HFF-Myc (cell line): ENCODE data around the gene GPR155.
"Not testable (repeated sequence)": the region's sequence is repeated elsewhere in the genome, so short reads cannot be mapped to it uniquely, and the experiment has no call there.

Experiments used
- DNase-seq: peaks from one replicate; pipeline ENCODE4 v3.0.0-alpha.2; 2011; ENCODE audit warnings: low read depth; ENCODE audit errors: extremely low read depth
- H3K4me3 ChIP-seq: replicated peaks from 2 replicates; pipeline ENCODE4 v1.5.1; 2011; ENCODE audit warnings: low read depth, mild to moderate bottlenecking, control low read depth, low read length
- TF ChIP-seq, protein P1 (sequence below): IDR thresholded peaks from 2 replicates; pipeline ENCODE4 v1.5.1; 2012; ENCODE audit warnings: mild to moderate bottlenecking, low read depth, low read length, control low read depth; ENCODE audit errors: missing control alignments

Gene GPR155

GRCh38 chr2:174395284-174395968 lies 91.4 kb downstream of the GPR155 start, which contains the start of gene SCRN3:
SCRN3 (plus strand) TSS chr2:174395730; CDS start chr2:174398284, 2,554 bp downstream.
- H3K4me3 ChIP-seq: peak within 1 kb of the TSS; percentile 92
- TF ChIP-seq, protein P1, sequence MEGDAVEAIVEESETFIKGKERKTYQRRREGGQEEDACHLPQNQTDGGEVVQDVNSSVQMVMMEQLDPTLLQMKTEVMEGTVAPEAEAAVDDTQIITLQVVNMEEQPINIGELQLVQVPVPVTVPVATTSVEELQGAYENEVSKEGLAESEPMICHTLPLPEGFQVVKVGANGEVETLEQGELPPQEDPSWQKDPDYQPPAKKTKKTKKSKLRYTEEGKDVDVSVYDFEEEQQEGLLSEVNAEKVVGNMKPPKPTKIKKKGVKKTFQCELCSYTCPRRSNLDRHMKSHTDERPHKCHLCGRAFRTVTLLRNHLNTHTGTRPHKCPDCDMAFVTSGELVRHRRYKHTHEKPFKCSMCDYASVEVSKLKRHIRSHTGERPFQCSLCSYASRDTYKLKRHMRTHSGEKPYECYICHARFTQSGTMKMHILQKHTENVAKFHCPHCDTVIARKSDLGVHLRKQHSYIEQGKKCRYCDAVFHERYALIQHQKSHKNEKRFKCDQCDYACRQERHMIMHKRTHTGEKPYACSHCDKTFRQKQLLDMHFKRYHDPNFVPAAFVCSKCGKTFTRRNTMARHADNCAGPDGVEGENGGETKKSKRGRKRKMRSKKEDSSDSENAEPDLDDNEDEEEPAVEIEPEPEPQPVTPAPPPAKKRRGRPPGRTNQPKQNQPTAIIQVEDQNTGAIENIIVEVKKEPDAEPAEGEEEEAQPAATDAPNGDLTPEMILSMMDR: no peak
- DNase-seq: peak; percentile 31

DNA sequence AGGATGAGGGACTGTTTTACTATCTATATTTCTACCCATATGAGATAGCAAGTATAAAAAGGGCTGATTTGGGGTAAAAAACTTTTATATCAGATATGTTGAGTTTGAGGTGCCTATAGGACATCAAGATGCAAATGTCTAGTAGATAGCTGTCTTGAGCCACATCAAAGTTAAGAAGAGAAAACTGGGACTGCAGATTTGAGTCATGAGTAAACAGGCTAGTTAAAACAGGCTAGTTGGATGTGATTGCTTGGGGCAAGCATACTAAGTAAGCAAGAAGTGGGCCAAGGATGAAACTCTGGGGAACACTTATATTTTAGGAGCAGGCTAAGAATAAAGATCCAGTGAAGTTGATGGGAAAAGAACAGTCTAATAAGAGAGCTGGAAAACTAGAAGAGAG lies 94.1 kb downstream of the GPR155 start:
- no peak overlapping the region for H3K4me3 ChIP-seq
- TF ChIP-seq, protein P1: no peak
- no peak for DNase-seq

GRCh38 chr2:174390303-174390702 lies 96.5 kb downstream of the GPR155 start:
- H3K4me3 ChIP-seq, DNase-seq: not testable (repeated sequence)

- DNase-seq: no peak
- TF ChIP-seq, protein P1: no peak
- no peak overlapping the region for H3K4me3 ChIP-seq
These were observed 97.3 kb downstream of the GPR155 start for GRCh38 chr2:174389542-174389941.

DNA sequence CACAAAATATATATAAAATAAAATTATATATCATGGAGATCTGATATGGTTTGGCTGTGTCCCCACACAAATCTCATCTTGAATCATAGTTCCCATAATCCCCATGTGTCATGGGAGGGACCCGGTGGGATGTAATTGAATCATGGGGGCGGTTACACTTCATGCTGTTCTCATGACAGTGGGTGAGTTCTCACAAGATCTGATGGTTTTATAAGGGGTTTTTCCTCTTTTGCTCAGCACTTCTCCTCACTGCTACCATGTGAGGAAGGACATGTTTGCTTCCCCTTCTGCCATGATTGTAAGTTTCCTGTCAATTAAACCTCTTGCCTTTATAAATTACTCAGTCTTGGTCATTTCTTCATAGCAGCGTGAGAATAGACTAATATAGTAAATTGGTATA lies 98.1 kb downstream of the GPR155 start:
- DNase-seq, H3K4me3 ChIP-seq: not testable (repeated sequence)

GRCh38 chr2:174385201-174385600 lies 101.6 kb downstream of the GPR155 start:
- TF ChIP-seq, protein P1: no peak
- H3K4me3 ChIP-seq: no peak overlapping the region
- no peak for DNase-seq

GRCh38 chr2:174383796-174384195 lies 103.0 kb downstream of the GPR155 start:
- DNase-seq: no peak
- no peak overlapping the region for H3K4me3 ChIP-seq
- TF ChIP-seq, protein P1: no peak
